GM19463 (cell line): ENCODE measurements around the gene GRID2.
"Not testable (repeated sequence)": the region's sequence is repeated elsewhere in the genome, so short reads cannot be mapped to it uniquely, and the experiment has no call there.

Experiments used
- ATAC-seq: cut with Tn5 transposase; IDR thresholded peaks from one replicate; pipeline ENCODE4 v1.9.1; 2021; ENCODE audit warnings: mild to moderate bottlenecking, moderate library complexity; ENCODE audit not compliant: unreplicated experiment

The GRID2 gene

GRCh38 chr4:92305148-92305877 lies 1.5 kb downstream of the GRID2 start:
- no peak for ATAC-seq

DNA sequence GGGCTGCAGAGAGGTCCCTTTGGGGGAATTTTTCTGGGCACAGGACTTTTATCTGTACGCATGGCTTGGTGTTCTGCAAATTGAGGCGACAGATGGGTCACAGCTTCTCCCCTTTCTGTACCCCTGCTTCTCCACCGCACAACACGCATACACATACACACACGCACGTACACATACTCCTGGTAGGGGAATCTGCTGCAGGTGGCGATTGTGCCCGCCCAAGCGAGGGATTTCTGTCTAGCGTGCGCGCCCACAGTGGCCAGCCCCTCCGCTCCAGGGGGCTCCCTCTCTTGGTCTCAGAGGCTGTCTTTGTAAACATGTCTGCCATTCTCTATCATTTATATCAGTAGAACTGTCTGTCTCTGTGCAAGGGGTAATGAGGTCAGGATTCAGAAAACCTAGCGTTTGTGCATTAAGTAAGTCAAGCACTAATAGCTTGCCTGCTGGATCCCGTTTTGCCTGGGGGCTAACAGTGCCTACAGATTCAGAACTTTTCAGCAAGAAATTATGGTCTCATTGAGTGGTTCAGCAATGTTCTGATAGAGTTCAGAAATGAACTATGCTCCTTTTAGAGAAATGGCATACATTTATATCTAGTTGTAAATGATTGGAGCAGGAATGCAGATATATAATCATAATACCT lies 2.2 kb downstream of the GRID2 start:
- ATAC-seq: no peak

DNA sequence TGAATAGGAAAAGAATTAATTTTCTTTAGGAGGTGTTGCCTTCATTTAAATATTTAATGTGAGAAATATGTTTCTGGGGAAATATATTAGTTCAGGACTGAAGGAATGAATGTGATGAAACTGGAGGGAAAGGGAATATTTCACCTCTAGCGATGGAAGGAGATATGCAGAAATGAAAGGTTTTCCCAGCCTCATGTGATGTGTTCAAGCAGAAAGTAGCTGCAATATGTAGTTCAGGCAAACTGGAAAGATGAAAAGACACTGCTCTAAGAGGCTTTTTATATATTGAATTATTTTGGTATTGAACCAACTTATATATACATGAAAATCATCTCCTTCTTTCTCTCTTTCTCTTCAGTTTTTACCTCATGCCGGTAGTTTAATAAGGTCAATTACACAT lies 3.4 kb downstream of the GRID2 start:
- ATAC-seq: no peak

- ATAC-seq: no peak
These were observed 4.1 kb downstream of the GRID2 start for GRCh38 chr4:92307866-92308265.

- ATAC-seq: no peak
These were observed 13.3 kb downstream of the GRID2 start for GRCh38 chr4:92317047-92317446.

- ATAC-seq: no peak
These were observed 24.3 kb downstream of the GRID2 start for GRCh38 chr4:92328095-92328494.

DNA sequence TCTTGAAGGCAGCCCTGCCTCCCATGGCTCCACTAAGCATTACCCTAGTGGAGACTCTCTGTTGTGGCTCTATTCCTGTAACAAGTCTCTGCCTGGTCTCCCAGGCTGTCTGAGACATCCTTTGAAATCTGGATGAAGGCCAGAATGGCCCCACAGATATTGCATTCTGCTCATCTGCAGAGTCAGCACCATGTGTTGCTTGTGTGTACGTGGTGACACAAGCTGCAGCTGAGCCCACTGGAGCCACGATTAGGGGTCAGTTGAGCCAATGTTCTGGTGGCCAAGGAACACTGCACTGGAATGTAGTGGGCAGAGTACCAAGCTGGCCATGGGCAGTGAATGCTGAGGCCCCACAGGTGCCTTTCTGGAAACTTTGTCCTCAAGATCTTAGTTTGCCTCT lies 29.2 kb downstream of the GRID2 start:
- no peak for ATAC-seq

GRCh38 chr4:92334716-92335350 lies 31.1 kb downstream of the GRID2 start:
- ATAC-seq: no peak

GRCh38 chr4:92339676-92340075 lies 35.9 kb downstream of the GRID2 start:
- ATAC-seq: no peak

DNA sequence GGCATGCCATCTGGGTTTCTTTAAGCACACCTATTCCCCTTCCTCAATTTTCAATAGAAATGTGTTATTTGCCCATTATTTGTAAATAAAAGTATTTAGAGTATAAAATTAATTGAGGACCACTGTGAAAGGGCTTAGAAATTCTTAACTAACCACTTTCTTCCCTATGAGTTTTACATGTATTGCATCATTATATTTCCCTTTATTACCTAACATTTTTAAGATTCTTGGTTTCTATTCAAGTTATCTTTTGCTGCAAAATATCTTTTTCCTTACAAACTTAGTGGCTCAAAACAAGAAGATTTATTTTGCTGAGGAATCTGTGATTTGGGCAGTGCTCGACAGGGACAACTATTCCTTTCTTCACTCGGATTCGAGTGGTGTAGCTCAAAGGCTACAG lies 40.5 kb downstream of the GRID2 start:
- ATAC-seq: no peak

DNA sequence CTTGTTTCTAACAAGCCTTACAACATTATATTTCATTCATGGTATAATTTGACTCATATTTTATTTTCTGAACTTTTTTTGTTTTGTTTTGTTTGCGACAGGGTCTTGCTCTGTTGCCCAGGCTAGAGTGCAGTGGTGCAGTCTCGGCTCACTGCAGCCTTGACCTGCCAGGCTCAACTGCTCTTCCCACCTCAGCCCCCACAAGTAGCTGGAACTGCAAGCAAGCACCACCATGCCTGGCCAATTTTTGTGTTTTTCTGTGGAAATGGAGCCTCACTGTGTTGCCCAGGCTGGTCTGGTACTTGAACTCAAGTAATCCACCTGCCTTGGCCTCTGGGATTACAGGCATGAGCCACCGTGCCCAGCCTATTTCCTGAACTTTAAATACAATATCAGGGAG lies 42.5 kb downstream of the GRID2 start:
- no peak for ATAC-seq

GRCh38 chr4:92357966-92358365 lies 54.2 kb downstream of the GRID2 start:
- ATAC-seq: no peak

DNA sequence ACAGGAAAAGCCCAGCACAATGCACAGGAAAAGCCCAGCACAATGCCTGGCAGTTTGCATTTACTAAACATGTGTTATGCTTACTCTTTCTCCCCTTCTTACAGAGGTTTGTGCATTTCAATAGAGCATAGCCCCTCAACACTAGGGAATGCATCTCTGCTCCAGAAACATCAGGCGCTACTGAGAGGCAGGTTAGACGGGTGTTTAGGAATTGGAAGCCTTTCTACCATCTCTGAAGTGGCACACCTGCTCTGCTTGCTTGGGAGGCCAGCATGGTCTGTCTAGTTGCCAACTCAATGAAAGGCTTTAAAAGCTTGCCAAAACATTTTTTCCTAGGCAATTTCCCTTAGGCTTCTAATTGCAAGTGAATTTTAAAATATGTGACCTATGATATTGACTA lies 55.7 kb downstream of the GRID2 start:
- ATAC-seq: no peak

DNA sequence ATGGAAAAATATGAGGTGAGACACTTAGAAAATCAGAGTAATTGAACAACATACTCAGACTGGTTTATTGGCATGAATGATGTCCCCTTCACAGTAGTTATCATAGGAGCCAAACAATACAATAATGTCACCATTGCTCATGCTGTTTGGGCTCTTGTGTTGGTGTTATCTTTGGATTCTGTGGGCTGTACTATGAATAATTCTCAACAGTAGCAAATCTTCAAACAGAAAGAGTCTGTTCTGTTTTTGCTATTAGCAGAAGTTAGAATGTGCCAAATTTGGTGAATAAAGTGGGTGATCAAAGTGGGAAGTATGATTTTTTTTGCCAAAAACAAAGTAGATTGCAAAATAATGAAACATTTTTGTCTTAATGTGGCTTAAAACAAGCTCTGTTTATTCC lies 58.3 kb downstream of the GRID2 start:
- no peak for ATAC-seq

DNA sequence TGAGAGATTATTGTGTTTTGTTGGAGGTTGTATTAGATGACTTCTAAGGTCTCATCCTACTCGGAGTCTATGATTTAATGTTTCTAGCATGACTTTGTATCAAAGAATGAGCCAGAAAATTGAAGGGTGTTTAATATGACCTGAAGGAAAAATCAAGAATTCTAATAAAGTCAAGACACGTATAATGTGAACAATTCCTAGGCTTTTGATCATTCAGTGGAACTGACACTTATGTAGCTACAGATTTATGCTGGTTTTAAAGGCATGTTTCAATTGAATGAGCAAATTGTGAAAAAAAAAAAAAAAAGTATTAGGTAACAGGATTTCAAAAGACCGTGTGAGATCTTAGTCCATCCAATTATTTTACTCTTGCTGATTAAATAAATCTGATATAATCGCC lies 64.9 kb downstream of the GRID2 start:
- ATAC-seq: no peak

DNA sequence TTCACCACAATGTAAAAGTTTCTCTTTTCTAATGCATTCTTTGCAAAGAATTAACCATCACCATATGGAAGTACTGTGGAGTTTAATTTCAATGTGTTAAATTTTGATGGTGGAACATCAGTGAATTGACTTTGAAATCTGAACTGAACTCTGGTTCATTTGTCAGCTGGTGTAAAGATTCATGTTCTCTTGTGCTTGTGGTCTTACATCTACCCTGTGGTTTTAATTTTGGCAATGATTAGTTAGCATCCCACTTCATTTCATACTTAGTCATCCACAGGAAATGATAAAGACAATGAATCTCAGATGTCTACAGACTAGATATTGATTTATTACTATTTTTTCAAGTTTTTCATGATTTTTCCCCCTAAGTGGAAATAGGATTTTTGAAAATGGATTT lies 77.8 kb downstream of the GRID2 start:
- no peak for ATAC-seq

DNA sequence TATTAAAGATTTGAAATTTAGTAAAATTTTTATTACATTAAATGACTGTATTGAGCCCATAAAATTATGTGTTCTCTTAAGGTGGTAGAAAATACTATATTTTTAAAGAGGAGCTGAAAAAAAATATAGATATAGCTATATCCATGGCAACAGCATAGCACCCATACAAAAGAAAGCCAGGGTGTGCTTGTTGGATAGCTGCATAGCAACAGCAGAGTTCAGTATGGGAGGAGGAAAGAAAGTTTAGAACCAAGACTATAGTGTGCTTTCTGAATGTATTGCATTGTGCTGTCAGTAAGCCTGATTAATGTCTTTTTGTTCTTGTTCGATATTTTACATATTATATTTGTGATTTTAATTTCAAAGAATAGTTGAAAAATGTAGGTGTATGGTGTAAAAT lies 78.4 kb downstream of the GRID2 start:
- no peak for ATAC-seq

GRCh38 chr4:92387459-92388069 lies 83.8 kb downstream of the GRID2 start:
- peak; percentile 88 for ATAC-seq

GRCh38 chr4:92399032-92399431 lies 95.3 kb downstream of the GRID2 start:
- no peak for ATAC-seq

DNA sequence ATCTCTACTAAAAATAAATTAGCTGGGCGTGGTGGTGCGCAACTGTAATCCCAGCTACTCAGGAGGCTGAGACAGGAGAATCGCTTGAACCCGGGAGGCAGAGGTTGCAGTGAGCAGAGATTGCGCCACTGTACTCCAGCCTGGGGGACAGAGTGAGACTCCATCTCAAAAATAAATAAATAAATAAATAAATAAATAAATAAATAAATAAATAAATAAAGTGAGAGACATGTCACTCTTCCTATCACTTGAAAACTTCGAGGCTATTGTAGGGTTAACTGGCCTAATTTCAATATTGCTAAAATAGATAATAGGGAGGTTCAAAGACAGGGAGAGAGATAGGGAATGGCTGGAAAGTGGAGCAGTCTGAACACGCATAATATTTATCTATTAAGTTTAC lies 99.8 kb downstream of the GRID2 start:
- not testable (repeated sequence) for ATAC-seq

DNA sequence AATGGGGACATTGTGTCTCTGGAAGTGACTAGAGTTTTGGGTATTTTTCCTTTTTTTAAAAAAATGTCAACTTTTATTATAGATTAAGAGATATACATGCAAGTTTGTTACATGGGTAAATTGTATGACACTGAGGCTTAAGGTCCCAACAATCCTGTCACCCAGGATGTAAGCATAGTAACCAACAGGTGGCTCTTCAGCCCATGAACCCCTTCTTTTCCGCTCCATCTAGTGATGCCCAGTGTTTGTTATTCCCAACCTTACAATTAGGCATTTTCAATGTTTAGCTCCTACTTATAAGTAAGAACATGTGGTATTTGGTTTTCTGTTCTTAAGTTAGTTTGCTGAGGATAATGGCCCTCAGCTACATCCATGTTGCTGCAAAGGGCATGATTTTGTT lies 102.7 kb downstream of the GRID2 start:
- ATAC-seq: no peak

GRCh38 chr4:92421920-92422319 lies 118.2 kb downstream of the GRID2 start:
- peak; percentile 96 for ATAC-seq
